CD4-positive, alpha-beta T cell treated with Interferon gamma for 1 hour (primary cell): ENCODE measurements around the gene FIBCD1.

ENCODE experiments used
- DNase-seq: peaks from one replicate; pipeline ENCODE4 v3.0.0-alpha.2; 2020

Gene FIBCD1

DNA sequence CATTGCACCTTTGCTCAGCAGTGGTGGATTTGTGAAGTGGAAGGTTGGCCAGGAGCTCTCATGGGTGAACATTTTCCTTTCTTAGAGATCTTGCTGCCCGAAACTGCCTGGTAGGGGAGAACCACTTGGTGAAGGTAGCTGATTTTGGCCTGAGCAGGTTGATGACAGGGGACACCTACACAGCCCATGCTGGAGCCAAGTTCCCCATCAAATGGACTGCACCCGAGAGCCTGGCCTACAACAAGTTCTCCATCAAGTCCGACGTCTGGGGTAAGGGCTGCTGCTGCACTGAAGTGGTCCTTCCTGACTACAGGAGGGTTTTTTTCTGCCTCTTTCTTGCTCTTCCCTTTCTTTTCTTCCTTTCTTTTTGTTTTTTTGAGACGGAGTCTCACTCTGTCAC, 64.3 kb downstream of the FIBCD1 start:
- no peak for DNase-seq

DNA sequence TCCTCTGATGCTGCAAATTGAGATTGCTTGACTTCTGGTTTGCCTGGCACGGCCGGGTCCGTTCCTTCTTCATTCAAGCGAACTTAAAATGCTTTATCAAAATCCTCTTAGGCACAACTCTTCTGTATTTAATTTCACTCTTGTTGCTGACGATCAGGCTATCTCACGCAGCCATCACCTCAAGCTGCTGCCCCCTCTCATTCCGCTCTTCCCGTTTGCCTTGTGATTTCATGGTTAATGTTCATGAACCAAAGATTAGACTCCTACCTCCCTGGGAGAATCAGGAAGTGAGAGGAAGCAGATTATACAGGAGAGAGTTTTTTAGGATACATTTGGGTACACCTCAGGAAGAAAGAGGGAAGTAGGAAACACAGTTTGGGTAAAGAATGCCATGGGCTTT, 65.1 kb downstream of the FIBCD1 start:
- DNase-seq: no peak

DNA sequence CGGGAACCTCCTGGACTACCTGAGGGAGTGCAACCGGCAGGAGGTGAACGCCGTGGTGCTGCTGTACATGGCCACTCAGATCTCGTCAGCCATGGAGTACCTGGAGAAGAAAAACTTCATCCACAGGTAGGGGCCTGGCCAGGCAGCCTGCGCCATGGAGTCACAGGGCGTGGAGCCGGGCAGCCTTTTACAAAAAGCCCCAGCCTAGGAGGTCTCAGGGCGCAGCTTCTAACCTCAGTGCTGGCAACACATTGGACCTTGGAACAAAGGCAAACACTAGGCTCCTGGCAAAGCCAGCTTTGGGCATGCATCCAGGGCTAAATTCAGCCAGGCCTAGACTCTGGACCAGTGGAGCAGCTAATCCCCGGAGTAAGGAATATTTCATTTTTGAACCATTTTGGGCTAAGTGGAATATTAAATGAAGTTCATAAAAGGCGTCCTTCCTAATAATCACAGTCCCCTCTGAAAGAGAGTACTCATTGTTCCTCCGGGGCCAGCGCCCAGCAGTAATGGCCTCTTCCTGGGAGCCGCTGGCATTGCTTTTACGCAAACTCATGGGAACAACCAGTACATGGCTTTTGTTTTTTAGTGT, 66.0 kb downstream of the FIBCD1 start:
- no peak for DNase-seq

DNA sequence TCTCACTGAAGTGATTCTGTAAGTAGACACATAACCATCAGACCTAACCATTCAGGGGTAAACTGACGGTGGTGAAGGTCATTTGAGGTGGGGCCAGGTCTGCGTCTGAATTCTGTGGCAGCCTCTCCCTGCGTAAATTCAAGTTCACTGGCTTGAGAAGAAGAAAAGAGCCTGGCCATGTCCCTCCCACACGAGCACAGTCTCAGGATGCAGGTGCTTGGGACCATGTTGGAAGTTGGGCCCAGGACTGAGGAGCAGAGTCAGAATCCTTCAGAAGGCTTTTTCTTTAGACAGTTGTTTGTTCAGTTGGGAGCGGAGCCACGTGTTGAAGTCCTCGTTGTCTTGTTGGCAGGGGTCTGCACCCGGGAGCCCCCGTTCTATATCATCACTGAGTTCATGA, 66.5 kb downstream of the FIBCD1 start:
- no peak for DNase-seq

DNA sequence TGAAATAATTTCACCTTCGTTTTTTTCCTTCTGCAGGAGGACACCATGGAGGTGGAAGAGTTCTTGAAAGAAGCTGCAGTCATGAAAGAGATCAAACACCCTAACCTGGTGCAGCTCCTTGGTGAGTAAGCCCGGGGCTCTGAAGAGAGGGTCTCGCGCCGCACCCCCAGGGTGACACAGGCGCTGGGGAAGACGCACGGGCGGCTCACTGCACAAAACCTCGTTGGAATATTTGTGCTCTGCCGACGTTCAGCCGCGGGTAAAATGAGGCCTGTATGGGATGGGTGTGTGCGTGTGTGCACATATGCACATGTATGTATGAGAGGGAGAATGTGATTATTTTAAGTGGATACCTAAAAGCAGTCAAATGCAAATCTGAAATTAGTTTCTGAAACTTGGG, 67.0 kb downstream of the FIBCD1 start:
- no peak for DNase-seq

DNA sequence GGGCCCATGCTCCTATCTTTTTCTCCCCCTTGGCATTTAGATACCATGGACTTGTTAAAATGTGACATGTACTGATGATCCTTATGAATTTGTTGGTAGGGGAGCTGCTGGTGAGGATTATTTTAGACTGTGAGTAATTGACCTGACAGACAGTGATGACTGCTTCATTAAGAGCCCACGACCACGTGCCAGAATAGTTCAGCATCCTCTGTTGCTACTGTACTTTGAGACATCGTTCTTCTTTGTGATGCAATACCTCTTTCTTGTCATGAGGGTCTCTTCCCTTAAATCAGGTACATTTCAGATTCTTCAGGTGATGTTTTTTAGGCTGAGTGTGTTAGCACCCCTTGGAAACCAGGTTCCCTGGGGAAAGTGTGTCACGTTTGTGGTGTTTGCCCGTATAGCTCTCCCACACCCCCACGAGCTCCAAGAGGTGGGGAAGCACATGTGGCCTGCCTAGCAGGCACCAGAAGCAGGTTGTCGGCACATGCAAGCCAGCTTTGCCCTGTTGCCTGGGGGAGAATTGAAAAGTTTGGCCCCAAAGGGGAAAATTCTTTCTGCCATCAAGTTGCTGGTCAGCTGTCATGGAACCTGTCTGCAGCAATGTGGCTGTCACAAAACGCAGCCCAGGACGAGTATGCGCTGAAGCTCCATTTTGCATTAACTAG, 67.5 kb downstream of the FIBCD1 start:
- no peak for DNase-seq

DNA sequence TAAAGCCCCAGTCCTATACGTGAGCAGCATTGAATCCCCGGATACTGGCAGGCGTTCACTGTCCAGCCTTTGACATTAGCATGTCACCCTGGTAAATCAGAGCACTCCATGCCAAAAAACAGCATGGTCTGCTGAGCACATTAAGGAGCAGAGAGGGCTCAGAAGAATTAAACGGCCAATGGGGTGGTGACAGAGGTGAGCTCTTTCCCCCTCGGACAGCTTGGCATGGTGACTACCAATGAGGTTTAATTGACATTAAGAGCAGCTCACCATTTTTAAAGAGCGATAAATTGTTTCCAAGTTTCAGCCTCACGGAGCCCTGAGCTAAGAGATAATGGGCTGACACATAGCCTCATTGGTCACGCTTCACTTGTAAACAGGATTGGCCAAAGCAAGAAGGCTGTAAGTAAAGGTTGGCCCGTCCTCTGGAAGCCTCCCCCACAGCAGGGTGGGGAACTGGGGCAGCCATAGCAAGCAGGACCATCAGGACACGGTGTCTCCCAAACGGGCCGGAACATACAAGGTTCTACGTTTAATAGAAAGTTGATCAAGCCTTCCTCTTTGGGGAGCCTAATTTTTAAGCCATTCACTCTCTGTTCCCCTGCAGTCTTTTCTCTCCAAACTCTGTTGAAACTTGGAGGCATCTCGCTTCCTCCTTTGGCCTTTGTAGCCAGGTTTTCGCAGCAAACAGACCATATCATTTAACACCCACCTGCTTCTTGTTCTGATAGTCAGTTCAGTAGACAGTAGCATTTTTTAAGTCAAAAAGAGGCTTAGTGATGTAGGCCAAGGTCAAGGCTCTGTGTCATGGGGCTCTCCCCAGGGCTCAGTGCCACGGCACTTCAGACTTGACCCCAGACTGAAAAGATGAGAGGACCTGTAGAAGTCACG, 68.3 kb downstream of the FIBCD1 start:
- no peak for DNase-seq

DNA sequence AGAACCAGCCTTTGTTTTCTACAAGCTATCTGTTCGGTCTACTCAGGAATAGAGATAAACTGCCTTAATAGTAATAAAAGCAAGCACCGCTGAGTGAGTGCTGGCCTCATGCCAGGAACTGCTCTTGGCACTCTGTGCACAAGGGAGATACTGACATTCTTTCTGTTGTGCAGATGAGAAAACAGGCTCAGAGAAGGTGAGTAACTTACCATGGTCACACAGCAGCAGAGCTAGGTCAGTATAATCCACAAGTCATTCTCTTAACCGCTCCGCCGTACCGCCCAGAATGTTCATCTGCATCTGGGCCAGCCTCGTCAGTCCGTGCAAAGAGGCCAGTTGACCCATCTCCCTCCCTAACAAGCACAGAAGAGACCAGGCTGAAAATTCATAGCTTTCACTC, 69.8 kb downstream of the FIBCD1 start:
- no peak for DNase-seq

DNA sequence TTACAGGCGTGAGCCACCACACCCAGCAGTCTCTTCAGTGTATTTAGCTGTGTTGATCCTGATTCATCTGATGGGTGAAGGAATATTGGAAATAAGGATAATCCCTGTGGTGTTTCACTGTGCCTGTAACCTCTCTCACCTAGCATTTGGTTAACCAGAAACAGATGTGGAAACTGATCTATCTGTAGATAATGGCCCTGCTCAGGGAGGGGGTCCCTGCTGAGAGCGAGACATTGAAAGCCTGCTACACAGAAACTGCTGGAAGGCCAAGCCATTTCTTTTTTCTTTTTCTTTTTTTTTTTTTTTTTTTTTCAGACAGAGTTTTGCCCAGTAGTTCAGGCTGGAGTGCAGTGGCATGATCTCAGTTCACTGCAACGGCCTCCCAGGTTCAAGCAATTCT, 70.8 kb downstream of the FIBCD1 start:
- DNase-seq: no peak

DNA sequence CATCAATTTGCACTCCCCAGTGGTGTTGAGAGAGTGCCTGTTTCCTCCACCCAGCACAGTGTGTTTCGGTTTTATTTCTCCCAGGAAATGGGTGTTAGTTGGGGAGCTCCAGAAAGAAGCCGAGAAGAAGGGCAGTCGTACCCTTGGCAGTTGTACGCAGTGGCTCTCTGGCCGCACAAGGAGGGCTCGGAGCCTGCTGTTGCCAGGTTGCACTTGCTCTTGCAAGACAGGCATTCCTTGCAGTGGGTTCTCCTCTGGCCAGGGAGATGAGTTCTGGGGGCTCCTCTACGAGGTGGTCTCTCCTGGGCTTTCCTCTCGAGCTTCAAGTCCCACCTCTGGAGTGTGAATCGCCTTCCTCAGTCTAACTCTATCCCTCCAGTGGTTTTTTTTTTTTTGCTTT, 71.5 kb downstream of the FIBCD1 start:
- DNase-seq: no peak

DNA sequence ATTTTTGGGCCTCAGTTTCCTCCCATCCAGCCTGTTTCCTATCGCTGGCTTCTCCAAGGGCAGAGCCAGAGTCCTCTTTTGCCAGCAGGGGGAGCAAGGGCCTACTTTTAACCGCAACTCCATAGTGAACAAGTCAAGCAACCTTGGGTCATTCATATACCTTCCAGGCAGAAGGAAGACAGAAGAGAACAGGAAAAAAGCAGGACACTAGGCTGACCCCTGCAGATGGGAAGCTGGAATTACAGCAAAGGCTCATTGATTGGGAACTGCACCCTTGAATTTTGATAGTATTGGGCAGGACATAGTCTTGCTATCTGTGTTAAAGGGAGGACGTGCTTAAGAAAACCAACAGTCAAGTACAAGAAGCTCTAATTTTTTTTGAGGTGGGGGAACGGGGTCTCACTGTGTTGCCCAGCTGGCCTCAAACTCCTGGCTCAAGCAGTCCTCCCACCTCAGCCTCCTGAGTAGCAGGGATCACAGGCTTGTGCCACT, 72.5 kb downstream of the FIBCD1 start:
- peak; percentile 34 for DNase-seq

DNA sequence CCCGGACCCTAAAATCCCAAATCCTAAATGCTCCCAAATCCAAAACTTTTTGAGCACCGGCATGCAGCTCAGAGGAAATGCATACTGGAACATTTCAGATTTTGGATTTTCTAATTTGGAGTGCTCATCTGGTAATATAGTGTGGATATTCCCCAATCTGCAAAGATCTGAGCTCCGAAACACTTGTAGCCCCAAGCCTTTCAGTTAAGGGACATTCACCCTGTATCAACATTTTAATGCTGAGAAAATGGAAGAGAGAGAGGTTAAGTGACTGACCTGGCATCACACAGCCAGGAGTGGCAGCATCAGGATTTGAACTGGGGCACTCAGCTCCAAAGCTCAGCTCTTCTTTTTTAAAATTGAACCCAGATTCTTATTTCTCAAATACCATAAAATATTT, 73.1 kb downstream of the FIBCD1 start:
- no peak for DNase-seq

DNA sequence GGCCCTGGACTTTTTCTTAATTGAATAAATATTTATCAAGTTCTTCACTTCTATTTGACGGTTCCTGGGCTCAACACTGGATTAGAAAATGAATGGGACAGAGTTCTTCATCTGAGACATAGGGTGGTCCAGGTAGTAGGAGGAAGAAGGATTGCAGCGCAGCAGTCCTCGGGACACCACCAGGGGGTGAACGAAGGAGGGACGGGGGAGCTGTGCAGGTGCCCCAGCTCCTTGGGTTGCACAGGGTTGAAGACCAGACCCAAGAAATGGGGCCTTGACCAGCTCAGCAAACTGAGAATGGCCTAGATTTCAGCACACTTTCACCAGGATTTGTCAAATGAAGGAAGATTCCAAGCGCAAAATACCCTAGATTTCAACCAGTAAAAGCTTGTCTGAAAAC, 74.5 kb downstream of the FIBCD1 start:
- no peak for DNase-seq

DNA sequence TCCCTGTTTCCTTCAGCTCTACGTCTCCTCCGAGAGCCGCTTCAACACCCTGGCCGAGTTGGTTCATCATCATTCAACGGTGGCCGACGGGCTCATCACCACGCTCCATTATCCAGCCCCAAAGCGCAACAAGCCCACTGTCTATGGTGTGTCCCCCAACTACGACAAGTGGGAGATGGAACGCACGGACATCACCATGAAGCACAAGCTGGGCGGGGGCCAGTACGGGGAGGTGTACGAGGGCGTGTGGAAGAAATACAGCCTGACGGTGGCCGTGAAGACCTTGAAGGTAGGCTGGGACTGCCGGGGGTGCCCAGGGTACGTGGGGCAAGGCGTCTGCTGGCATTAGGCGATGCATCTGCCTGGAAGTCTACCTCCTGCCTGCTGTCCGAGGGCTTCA, 76.3 kb downstream of the FIBCD1 start:
- DNase-seq: no peak

DNA sequence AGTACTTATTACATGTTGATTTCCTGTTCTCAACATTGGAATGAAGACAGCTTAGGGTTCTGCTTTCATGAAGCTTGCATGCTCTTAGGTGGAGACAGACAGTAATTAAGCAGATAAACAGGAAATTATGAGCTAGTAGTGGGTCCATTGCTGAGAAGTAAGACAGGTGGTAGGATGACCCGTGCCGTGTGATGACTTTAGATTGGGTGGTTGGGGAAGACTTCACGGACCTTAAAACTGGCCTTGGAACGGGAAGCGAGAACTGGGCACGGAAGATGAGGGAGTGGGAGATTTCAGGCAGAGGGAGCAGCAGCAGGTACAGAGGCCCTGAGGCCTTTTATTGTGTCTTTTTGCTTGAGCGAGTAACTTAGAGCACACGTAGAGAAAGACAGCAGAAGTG, 76.8 kb downstream of the FIBCD1 start:
- DNase-seq: no peak

DNA sequence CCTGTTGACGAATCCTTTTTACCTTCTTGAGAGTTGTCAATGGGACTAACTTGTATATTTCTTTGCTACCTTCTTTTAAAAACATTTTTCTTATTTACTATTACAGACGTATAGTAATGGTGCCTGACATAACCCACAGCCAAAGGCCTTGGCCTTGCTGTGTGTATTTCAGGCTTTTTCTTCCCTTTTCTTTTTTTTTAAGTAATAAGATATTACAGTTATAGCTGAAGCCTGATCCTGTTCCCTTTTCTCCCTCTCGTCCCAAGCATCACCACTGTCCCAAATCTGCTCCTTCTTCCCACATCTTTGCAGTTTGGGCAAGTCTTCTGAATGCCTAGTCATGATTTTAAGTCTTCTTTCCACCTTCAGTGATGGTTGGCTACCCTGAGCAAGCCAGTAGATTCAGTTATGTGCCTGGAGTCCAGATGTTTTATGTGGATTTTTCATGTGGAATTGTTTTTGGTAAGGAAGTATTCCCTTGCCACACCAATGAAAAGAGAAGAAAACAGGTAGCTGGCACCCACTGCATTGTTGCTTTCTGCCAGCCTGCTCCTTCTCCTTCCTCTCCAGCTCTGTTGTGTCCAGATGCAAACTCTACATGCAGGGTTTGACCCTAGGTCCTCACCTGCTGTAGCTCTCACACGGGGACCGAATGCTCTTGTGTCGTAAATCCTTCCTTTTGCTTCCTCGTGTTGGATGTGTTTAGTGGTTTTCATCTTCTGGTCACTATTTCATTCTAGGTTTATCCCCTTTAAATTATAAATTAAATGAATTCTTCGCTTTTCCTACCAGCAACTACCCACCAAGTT, 77.5 kb downstream of the FIBCD1 start:
- no peak for DNase-seq

DNA sequence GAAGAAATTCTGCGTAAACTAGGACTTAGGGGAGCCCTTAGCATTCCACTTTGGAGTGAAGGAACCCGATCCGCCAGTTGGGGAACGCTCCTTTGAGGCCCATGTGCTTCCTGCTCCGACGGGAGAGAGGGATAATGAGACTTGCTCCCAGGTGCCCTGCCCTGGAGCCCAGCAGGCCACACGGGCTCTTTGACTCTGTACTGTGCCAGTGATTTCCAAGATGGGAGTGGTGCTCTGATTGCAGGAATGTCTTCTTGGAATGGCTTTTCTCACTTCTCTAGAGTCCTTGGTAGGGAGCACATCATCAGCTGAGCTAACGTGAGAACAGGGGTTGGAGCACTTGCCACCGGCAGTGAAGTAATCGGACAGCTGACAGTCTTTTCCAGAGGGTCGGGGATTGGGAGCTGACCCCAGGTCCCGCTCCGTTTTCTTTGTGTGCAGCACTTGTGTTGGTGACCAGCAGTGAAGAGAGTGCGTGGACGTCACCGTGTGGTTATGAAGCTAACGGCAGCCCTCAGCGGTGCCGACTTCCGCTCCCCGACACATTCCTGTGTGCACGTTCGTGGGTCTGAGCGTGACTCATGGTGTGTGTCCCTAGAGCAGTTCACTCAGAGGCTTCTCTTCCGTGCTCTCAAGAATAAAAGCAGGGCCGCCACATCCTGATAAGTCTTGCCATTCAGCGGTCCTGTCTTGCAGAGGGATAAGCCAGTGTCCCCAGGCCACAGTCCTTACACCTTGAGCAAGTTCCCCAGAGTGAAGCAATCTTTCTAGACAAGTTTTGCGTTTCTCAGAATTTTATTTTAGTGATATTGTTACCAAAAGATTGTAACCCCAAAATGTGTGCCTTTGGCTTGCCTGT, 78.4 kb downstream of the FIBCD1 start:
- DNase-seq: no peak

DNA sequence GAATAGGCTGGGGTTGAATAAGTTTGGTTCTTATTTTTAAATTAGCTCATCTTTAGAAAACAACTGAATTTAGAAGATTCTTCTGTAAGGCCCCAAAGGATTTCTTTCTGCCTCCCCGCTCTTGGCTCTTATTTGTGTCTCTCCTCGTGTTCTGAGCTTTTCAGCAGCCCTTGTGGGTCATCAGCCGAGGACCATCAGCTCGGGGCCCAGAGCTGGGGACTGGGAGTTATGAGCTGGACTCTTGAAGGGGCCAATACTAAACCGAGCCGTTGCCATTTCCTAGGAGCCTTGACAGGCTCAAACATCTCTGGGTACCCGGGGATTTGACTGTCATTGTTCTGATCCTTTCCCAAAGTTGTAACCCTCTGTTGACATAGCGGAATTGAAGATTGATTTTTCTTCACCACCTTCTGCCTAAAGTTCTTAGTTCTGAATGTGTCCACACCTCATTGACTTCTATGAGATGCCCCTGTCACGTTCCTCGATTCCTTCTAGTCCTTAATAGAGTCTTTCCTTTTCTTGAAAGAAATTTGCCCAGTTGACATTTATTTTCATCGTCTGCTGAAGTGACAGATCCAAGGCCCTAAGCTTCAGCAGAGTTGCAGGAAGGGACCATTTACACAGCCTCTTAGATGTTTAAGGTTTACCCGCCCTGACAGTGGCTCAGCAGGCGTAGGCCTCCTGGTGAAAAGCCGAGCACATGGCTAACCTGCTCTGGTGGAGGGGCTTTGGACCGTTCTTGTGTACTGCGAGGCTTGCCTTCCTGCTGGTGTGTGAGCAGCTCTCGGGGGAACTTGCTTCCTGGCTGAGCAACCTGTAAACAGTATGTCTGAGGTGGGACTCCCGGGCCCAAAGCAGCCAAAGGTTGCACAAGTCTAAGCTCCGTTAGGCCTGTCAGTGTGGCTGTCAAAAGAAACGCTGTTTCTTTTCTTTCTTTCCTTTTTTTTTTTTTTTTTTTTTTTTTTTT, 80.0 kb downstream of the FIBCD1 start:
- DNase-seq: no peak

DNA sequence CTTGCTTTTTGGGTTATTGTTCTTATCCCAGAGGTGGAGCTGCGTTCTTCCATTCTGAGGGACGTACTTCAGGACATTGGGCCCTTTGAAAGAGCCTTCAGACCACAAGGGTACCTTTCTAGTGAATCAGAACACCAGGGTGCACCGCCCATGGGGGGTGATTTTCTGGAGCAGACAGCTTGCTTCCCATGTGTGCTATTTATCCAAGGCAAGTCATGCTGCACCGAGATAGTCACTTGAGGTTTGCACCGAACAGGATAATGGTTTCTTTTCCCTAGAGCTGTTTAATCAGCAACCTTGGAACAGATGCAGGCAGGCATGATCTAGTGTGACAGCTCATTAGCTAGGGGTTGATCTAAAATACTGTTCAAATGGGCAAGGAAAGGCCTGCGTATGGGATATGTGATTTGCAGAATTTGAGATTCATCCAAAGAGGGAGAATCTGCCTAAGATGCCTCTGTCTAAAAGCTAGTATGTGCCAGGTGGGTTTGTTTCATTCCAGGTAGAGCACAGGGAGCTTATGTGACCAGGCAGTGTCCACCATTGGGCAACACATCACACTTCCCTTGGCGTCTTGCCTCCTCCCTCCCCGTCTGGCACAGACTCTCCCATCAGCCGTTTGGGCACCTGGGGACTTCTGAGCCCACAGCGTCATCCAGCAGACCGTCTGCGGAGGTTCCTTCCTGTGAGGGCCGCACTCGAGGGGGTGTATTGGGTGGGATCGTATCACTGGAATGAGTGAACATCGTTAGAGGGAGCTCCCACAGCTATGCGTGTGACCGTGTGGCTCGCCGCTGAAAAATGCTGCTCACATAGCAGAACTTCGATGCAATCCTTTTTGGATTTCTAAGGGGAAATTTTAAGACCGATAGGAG, 80.9 kb downstream of the FIBCD1 start:
- DNase-seq: no peak

DNA sequence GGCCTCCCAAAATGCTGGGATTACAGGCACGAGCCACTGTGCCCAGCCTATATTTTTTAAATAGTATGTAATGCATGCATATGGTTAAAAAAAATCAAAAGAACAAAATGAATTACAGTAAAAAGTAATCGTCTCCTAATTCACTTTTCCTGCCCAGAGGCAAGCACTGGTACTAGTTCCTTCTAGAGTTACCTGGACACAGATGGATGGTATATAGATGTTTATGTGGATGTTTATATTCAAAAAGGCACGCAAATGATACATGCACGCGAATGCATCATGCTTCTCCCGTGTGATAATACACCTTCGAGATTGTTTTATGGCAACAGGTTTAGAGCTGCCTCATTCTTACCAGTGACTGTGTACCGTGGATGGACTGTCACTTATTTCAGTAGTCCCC, 82.6 kb downstream of the FIBCD1 start:
- DNase-seq: no peak
